Prostate gland (tissue), 2 donors: ENCODE results near the gene SORBS1.

Source experiments
- POLR2A ChIP-seq: fragments of 450-650 bp; IDR thresholded peaks from one replicate; pipeline ENCODE4 v1.6.1; 2016; ENCODE audit warnings: antibody characterized with exemption, mild to moderate bottlenecking
- POLR2AphosphoS5 ChIP-seq: sonication (generic); formaldehyde crosslinking; IDR thresholded peaks from one replicate; pipeline ENCODE4 v1.6.1; 2017; ENCODE audit warnings: antibody characterized with exemption
- TF ChIP-seq, protein P1 (sequence below), 4 experiments: fragments of 200-600 bp in 2 of 4; fragments of 450-650 bp in 2 of 4; sonication (generic) in 2 of 4; IDR thresholded peaks; 1 replicate in 3 of 4; 2 replicates in 1 of 4; pipeline ENCODE4 v1.5.1; 2016 to 2019; ENCODE audit warnings: antibody characterized with exemption in 4 of 4, mild to moderate bottlenecking in 2 of 4, moderate library complexity in 2 of 4

DNA sequence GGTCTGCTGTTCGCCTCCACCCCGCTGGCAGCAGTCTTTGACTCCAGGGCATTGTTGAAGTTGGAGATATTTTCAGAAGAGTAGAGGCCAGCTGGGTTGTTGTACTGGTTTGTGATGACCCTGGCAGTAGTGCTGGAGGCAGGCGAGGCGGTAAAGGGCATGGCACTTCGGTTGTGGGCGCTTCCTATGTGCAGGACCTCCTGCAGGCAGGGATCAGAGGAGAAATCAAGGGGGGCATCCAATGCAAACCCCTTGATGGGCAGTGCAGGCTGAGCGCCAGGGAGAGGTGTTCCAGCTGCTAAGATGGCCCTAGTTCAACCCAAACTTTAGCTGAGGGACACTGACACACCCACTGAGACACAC is 297.3 kb downstream of the SORBS1 start:
- TF ChIP-seq, protein P1, sequence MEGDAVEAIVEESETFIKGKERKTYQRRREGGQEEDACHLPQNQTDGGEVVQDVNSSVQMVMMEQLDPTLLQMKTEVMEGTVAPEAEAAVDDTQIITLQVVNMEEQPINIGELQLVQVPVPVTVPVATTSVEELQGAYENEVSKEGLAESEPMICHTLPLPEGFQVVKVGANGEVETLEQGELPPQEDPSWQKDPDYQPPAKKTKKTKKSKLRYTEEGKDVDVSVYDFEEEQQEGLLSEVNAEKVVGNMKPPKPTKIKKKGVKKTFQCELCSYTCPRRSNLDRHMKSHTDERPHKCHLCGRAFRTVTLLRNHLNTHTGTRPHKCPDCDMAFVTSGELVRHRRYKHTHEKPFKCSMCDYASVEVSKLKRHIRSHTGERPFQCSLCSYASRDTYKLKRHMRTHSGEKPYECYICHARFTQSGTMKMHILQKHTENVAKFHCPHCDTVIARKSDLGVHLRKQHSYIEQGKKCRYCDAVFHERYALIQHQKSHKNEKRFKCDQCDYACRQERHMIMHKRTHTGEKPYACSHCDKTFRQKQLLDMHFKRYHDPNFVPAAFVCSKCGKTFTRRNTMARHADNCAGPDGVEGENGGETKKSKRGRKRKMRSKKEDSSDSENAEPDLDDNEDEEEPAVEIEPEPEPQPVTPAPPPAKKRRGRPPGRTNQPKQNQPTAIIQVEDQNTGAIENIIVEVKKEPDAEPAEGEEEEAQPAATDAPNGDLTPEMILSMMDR (IDR thresholded peaks at IDR 0.05): no peak
- no peak for TF ChIP-seq POLR2A
- TF ChIP-seq POLR2AphosphoS5: no peak
